Measurements from ENCODE around the gene ADM5. TPM values are rescaled to one million over a fixed set of nuclear protein-coding genes. Genes with fewer than 3 reads are reported as not detected.

Gene ADM5
- total and polyA plus RNA-seq, 10 of the 15 experiments (the other 5 are each of a cell fraction or from before 2014, with no cell fraction given), result 0.05 to 6.0 (median 1.2) TPM; not detected in 1

DNA sequence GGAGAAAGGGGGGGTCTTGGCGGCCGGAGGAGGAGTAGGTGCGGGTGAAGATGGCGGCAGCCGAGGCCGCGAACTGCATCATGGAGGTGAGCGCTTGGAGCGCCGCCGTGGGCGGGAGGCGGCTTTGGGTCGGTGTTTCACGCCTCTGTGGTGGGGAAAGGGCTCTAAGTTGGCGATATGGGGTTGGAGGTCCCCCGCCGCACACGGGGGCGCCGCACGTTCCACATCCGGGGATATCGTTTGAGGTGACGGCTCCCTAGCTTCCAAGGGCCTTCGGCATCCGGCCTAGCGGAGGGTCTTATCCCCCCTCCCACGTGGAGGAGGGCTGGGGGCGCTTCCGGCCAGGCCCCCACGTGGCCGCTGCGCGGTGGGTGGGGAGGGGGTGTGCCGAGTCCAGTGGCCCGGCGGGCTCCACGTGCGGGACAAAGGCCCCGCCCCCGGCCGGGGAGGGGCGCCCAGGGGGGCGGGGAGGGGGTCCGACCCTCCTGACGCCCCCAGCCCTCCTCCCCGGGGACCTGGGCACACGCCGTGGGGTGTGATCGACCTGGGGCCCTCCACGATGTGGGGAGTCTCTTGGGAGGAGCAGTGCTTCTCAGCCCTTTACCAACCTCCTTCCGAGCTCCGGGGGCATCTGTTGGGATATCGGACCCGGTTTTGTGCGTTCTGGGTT, 12.0 kb upstream of the ADM5 start, which contains the start of gene PRMT1 (continued):
- TF ChIP-seq SMC3 (IDR thresholded peaks at IDR 0.05; ENCODE audit: borderline replicate concordance, low read length) (no peak), SPI1 (IDR thresholded peaks at IDR 0.05; ENCODE audit: borderline replicate concordance, insufficient read depth, low read depth, low read length) (no peak), BRCA1 (IDR thresholded peaks at IDR 0.05; ENCODE audit: low read depth, low read length) (no peak), CBX3 (IDR thresholded peaks at IDR 0.05; ENCODE audit: borderline replicate concordance, low read depth) (no peak), KDM1A (IDR thresholded peaks at IDR 0.05; ENCODE audit: borderline replicate concordance) (no peak), RAD51 (IDR thresholded peaks at IDR 0.05) (no peak), SMAD1 (IDR thresholded peaks at IDR 0.05; ENCODE audit: low read depth, partially characterized antibody) (no peak), HCFC1 (IDR thresholded peaks at IDR 0.05; ENCODE audit: low read length) (no peak), SIN3A (IDR thresholded peaks at IDR 0.05; ENCODE audit: low read depth, low read length) (peak; percentile 83), HDAC6 (IDR thresholded peaks at IDR 0.05; ENCODE audit: unreplicated experiment) (peak; percentile 24), POU2F2 (IDR thresholded peaks at IDR 0.05; ENCODE audit: borderline replicate concordance, low read depth, low read length) (no peak; the same call in 2 of the 3 replicates), SUPT20H (IDR thresholded peaks at IDR 0.05; ENCODE audit: borderline replicate concordance, control insufficient read depth, low read depth, low read length) (no peak), FOS (IDR thresholded peaks at IDR 0.05; ENCODE audit: borderline replicate concordance, extremely low read depth, insufficient read length) (no peak), RCOR1 (conservative IDR thresholded peaks at IDR 0.05; ENCODE audit: low read depth, low read length) (peak; percentile 0; the same call in 1 of the 2 replicates), EED (IDR thresholded peaks at IDR 0.05; ENCODE audit: low read depth) (peak; percentile 60; the same call in 1 of the 2 replicates), BACH1 (IDR thresholded peaks at IDR 0.05; ENCODE audit: borderline replicate concordance) (peak; percentile 75; the same call in 1 of the 2 replicates), ZNF384 (IDR thresholded peaks at IDR 0.05; ENCODE audit: borderline replicate concordance, low read depth, low read length) (no peak), TCF3 (IDR thresholded peaks at IDR 0.05; ENCODE audit: borderline replicate concordance, insufficient read depth, low read depth, low read length) (0 out of 2 replicates have a peak, but pooled peaks have one; percentile 14)
- TF ChIP-seq, protein P1, sequence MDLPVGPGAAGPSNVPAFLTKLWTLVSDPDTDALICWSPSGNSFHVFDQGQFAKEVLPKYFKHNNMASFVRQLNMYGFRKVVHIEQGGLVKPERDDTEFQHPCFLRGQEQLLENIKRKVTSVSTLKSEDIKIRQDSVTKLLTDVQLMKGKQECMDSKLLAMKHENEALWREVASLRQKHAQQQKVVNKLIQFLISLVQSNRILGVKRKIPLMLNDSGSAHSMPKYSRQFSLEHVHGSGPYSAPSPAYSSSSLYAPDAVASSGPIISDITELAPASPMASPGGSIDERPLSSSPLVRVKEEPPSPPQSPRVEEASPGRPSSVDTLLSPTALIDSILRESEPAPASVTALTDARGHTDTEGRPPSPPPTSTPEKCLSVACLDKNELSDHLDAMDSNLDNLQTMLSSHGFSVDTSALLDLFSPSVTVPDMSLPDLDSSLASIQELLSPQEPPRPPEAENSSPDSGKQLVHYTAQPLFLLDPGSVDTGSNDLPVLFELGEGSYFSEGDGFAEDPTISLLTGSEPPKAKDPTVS (IDR thresholded peaks at IDR 0.05; ENCODE audit: low read depth, low read length), result no peak
- TF ChIP-seq, protein P2, sequence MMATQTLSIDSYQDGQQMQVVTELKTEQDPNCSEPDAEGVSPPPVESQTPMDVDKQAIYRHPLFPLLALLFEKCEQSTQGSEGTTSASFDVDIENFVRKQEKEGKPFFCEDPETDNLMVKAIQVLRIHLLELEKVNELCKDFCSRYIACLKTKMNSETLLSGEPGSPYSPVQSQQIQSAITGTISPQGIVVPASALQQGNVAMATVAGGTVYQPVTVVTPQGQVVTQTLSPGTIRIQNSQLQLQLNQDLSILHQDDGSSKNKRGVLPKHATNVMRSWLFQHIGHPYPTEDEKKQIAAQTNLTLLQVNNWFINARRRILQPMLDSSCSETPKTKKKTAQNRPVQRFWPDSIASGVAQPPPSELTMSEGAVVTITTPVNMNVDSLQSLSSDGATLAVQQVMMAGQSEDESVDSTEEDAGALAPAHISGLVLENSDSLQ (IDR thresholded peaks at IDR 0.05), result no peak
- TF ChIP-seq, protein P3, sequence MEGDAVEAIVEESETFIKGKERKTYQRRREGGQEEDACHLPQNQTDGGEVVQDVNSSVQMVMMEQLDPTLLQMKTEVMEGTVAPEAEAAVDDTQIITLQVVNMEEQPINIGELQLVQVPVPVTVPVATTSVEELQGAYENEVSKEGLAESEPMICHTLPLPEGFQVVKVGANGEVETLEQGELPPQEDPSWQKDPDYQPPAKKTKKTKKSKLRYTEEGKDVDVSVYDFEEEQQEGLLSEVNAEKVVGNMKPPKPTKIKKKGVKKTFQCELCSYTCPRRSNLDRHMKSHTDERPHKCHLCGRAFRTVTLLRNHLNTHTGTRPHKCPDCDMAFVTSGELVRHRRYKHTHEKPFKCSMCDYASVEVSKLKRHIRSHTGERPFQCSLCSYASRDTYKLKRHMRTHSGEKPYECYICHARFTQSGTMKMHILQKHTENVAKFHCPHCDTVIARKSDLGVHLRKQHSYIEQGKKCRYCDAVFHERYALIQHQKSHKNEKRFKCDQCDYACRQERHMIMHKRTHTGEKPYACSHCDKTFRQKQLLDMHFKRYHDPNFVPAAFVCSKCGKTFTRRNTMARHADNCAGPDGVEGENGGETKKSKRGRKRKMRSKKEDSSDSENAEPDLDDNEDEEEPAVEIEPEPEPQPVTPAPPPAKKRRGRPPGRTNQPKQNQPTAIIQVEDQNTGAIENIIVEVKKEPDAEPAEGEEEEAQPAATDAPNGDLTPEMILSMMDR (IDR thresholded peaks at IDR 0.05 in 2 of 3, conservative IDR thresholded peaks at IDR 0.05 in 1 of 3; ENCODE audit: control insufficient read depth in 2 of 3, extremely low read depth in 1 of 3, insufficient read depth in 1 of 3, low read depth in 3 of 3, low read length in 3 of 3), result 0 out of 6 replicates have a peak, but pooled peaks of 1 of the 3 experiments have one; percentile 10
- TF ChIP-seq, protein P4, sequence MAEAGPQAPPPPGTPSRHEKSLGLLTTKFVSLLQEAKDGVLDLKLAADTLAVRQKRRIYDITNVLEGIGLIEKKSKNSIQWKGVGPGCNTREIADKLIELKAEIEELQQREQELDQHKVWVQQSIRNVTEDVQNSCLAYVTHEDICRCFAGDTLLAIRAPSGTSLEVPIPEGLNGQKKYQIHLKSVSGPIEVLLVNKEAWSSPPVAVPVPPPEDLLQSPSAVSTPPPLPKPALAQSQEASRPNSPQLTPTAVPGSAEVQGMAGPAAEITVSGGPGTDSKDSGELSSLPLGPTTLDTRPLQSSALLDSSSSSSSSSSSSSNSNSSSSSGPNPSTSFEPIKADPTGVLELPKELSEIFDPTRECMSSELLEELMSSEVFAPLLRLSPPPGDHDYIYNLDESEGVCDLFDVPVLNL (IDR thresholded peaks at IDR 0.05; ENCODE audit: low read depth, low read length), result no peak
- TF ChIP-seq, protein P5, sequence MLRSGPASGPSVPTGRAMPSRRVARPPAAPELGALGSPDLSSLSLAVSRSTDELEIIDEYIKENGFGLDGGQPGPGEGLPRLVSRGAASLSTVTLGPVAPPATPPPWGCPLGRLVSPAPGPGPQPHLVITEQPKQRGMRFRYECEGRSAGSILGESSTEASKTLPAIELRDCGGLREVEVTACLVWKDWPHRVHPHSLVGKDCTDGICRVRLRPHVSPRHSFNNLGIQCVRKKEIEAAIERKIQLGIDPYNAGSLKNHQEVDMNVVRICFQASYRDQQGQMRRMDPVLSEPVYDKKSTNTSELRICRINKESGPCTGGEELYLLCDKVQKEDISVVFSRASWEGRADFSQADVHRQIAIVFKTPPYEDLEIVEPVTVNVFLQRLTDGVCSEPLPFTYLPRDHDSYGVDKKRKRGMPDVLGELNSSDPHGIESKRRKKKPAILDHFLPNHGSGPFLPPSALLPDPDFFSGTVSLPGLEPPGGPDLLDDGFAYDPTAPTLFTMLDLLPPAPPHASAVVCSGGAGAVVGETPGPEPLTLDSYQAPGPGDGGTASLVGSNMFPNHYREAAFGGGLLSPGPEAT (IDR thresholded peaks at IDR 0.05; ENCODE audit: low read depth), result no peak
